ENCODE data around the gene GRIN2A. TPM values are rescaled to one million over a fixed set of nuclear protein-coding genes. Genes with fewer than 3 reads are reported as not detected.

The GRIN2A gene
- total and polyA plus RNA-seq, 4 donors = 0.13 to 3.3 (median 1.1) TPM

DNA sequence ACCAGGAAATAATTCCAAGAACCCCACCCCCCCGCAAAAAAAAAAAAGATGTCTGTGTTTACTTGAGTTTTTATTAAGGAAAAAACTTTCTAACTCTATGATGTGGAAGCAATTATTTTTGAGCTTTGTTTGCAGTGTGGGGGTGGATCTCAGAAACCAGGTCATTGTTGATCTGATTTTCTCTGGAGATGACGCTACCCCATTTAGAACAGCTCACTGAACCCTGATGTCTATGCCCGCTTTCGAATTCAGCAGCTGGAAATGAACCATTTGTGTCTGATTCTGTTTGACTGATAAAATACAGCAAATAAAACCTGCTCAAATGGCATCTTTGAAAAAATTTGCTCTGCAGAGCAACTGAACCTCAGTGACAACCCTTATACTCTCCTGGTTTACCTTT lies 368.6 kb downstream of the GRIN2A start:
- intact Hi-C loops (cut with DNase I) = no loop called here
- H3K9me3 ChIP-seq (ENCODE audit: control insufficient read depth, low read length) = no peaks in the 10 kb centered on the region
- DNase-seq = no peak
- H3K27me3 ChIP-seq (ENCODE audit: control insufficient read depth in 1 of 2, insufficient read depth in 2 of 2, low read length in 1 of 2) = peaks cover 0 to 2% of the 10 kb centered on the region in 2 donors
- H3K36me3 ChIP-seq (ENCODE audit: control insufficient read depth in 1 of 2, insufficient read depth in 2 of 2, low read length in 1 of 2) = no peaks in the 10 kb centered on the region
- no peak overlapping the region for H3K4me3 ChIP-seq (ENCODE audit: low read length in 2 of 2)
- WGBS, 2 donors = 74 to 94% methylated on average over 4 of the region's 4 CpGs
- H3K4me1 ChIP-seq (ENCODE audit: control insufficient read depth in 1 of 2, insufficient read depth in 2 of 2, low read length in 2 of 2) = no peaks in the 10 kb centered on the region
- H3K27ac ChIP-seq (ENCODE audit: low read depth in 1 of 2, low read length in 2 of 2) = no peak overlapping the region
- ATAC-seq (ENCODE audit: low FRiP score) = no peak

DNA sequence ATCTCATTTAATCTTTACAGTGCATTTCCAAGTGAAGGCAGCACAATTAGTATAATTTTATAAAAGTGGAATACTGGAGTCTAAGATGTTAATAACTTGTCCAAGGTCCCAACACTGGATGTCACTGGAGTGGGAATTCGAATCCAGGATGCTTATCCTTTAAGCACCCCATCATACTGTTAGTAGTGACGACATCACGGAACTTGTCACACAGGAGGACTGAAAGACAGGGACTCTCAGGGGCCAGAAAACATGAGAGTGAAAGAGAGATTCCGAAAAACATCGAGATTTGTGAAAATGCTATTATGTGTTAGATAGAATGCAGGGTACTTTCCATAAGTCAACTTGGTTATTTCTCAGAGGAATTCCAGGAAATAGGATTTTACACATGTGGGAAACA lies 374.0 kb downstream of the GRIN2A start:
- ATAC-seq (ENCODE audit: low FRiP score) (no peak), DNase-seq (no peak)
- Histone ChIP-seq H3K4me3 (ENCODE audit: low read length in 2 of 2) (no peak overlapping the region), H3K36me3 (ENCODE audit: control insufficient read depth in 1 of 2, insufficient read depth in 2 of 2, low read length in 1 of 2) (no peaks in the 10 kb centered on the region), H3K4me1 (ENCODE audit: control insufficient read depth in 1 of 2, insufficient read depth in 2 of 2, low read length in 2 of 2) (no peaks in the 10 kb centered on the region), H3K9me3 (ENCODE audit: control insufficient read depth, low read length) (no peaks in the 10 kb centered on the region), H3K27me3 (ENCODE audit: control insufficient read depth in 1 of 2, insufficient read depth in 2 of 2, low read length in 1 of 2) (peaks cover 0 to 2% of the 10 kb centered on the region in 2 donors), H3K27ac (ENCODE audit: low read depth in 1 of 2, low read length in 2 of 2) (no peak overlapping the region)
- WGBS, 2 donors = 86 to 90% methylated on average over 5 of the region's 5 CpGs
- intact Hi-C loops (cut with DNase I) = no loop called here

DNA sequence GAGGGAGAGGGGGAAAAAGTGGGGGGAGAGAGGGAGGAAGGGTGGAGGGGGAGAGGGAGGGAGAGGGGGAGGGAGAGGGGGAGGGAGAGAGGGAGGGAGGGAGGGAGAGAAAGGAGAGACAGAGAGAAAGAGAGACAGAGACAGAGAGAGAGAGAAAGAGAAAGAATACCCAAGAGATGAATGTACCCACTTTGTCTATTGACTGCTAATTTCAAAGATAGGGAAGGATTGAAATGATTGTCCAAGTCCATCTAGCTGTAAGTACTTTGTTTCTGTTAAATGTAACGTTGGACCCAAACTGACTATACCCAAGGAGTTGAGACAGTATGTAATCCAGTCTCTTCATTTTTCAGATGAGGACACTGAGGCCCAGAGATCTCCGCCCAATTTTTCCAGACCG lies 374.9 kb downstream of the GRIN2A start:
- 56 to 78% methylated on average over 3 of the region's 3 CpGs for WGBS, 2 donors
- Histone ChIP-seq H3K36me3 (ENCODE audit: control insufficient read depth in 1 of 2, insufficient read depth in 2 of 2, low read length in 1 of 2) (no peaks in the 10 kb centered on the region), H3K4me3 (ENCODE audit: low read length in 2 of 2) (no peak overlapping the region), H3K9me3 (ENCODE audit: control insufficient read depth, low read length) (no peaks in the 10 kb centered on the region), H3K4me1 (ENCODE audit: control insufficient read depth in 1 of 2, insufficient read depth in 2 of 2, low read length in 2 of 2) (no peaks in the 10 kb centered on the region), H3K27me3 (ENCODE audit: control insufficient read depth in 1 of 2, insufficient read depth in 2 of 2, low read length in 1 of 2) (no peaks in the 10 kb centered on the region), H3K27ac (ENCODE audit: low read depth in 1 of 2, low read length in 2 of 2) (no peak overlapping the region)
- intact Hi-C loops (cut with DNase I) = no loop called here
- no peak for DNase-seq
- ATAC-seq (ENCODE audit: low FRiP score) = no peak

DNA sequence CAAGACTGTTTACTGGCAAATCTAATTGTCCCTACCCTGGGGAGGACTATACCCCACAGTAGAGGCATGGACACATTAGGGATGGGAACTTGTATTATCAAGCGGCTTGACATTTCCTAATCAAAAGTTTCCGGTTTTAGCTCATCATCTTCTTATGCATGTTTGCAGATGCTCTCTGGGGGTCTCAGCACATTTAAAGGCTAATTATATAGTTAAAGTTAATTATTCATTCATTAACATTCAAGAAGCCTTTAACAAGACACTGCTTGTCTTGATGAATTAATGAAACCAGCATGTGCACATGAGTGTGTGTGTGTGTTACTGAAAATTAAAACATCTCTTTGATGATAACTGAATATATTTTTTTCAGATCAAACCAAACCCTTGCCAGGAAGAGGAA lies 377.1 kb downstream of the GRIN2A start:
- DNase-seq (no peak), ATAC-seq (ENCODE audit: low FRiP score) (no peak)
- 88 to 93% methylated on average over 2 of the region's 2 CpGs for WGBS, 2 donors
- Histone ChIP-seq H3K9me3 (ENCODE audit: control insufficient read depth, low read length) (no peaks in the 10 kb centered on the region), H3K4me1 (ENCODE audit: control insufficient read depth in 1 of 2, insufficient read depth in 2 of 2, low read length in 2 of 2) (no peaks in the 10 kb centered on the region), H3K4me3 (ENCODE audit: low read length in 2 of 2) (no peak overlapping the region), H3K27ac (ENCODE audit: low read depth in 1 of 2, low read length in 2 of 2) (no peak overlapping the region), H3K27me3 (ENCODE audit: control insufficient read depth in 1 of 2, insufficient read depth in 2 of 2, low read length in 1 of 2) (no peaks in the 10 kb centered on the region), H3K36me3 (ENCODE audit: control insufficient read depth in 1 of 2, insufficient read depth in 2 of 2, low read length in 1 of 2) (no peaks in the 10 kb centered on the region)
- intact Hi-C loops (cut with DNase I) = no loop called here

DNA sequence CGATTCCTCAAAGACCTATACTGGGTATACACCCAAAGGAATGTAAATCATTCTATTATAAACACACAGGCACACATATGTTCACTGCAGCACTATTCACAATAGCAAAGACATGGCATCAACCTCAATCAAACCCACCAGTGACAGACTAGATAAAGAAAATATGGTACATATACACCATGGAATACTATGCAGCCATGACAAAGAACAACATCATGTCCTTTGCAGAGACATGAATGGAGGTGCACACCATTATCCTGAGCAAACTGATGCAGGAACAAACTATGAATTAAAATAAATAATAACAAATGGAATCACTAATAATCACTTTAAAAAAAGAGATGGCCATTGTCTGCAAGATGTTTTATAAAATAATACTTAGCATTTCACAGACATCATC lies 380.1 kb downstream of the GRIN2A start:
- Histone ChIP-seq H3K4me3 (ENCODE audit: low read length in 2 of 2) (no peak overlapping the region), H3K9me3 (ENCODE audit: control insufficient read depth, low read length) (no peaks in the 10 kb centered on the region), H3K36me3 (ENCODE audit: control insufficient read depth in 1 of 2, insufficient read depth in 2 of 2, low read length in 1 of 2) (no peaks in the 10 kb centered on the region), H3K27ac (ENCODE audit: low read depth in 1 of 2, low read length in 2 of 2) (no peak overlapping the region), H3K27me3 (ENCODE audit: control insufficient read depth in 1 of 2, insufficient read depth in 2 of 2, low read length in 1 of 2) (no peaks in the 10 kb centered on the region), H3K4me1 (ENCODE audit: control insufficient read depth in 1 of 2, insufficient read depth in 2 of 2, low read length in 2 of 2) (peaks cover 0 to 2% of the 10 kb centered on the region in 2 donors)
- intact Hi-C loops (cut with DNase I) = no loop called here
- no peak for ATAC-seq (ENCODE audit: low FRiP score)
- 74 to 87% methylated on average over 1 of the region's 1 CpG for WGBS, 2 donors
- DNase-seq = no peak

DNA sequence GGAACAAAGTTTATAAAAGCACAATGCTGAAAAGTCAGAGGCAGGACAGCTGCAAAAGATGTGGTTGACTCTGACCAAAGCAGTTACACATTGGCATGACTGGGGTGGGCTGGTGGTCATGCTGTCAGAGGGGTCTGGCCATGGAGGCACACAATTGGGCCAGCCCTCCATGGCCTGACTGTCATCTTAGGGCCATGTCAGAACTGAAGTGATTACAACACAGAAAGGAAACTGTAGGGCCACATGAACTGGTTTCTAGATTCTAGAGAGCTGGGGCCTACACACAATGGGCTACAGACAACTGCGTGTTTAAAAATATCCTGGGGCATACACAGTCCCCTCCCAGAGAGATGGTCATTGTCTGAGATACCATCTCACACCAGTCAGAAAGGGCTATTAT lies 380.6 kb downstream of the GRIN2A start:
- no peaks in the 10 kb centered on the region for H3K9me3 ChIP-seq (ENCODE audit: control insufficient read depth, low read length)
- no peaks in the 10 kb centered on the region for H3K27me3 ChIP-seq (ENCODE audit: control insufficient read depth in 1 of 2, insufficient read depth in 2 of 2, low read length in 1 of 2)
- H3K4me1 ChIP-seq (ENCODE audit: control insufficient read depth in 1 of 2, insufficient read depth in 2 of 2, low read length in 2 of 2) = peaks cover 0 to 2% of the 10 kb centered on the region in 2 donors
- ATAC-seq (ENCODE audit: low FRiP score) (no peak), DNase-seq (no peak)
- 81 to 83% methylated on average over 1 of the region's 1 CpG for WGBS, 2 donors
- intact Hi-C loops (cut with DNase I) = no loop called here
- H3K36me3 ChIP-seq (ENCODE audit: control insufficient read depth in 1 of 2, insufficient read depth in 2 of 2, low read length in 1 of 2) = no peaks in the 10 kb centered on the region
- H3K27ac ChIP-seq (ENCODE audit: low read depth in 1 of 2, low read length in 2 of 2) = no peak overlapping the region
- no peak overlapping the region for H3K4me3 ChIP-seq (ENCODE audit: low read length in 2 of 2)

DNA sequence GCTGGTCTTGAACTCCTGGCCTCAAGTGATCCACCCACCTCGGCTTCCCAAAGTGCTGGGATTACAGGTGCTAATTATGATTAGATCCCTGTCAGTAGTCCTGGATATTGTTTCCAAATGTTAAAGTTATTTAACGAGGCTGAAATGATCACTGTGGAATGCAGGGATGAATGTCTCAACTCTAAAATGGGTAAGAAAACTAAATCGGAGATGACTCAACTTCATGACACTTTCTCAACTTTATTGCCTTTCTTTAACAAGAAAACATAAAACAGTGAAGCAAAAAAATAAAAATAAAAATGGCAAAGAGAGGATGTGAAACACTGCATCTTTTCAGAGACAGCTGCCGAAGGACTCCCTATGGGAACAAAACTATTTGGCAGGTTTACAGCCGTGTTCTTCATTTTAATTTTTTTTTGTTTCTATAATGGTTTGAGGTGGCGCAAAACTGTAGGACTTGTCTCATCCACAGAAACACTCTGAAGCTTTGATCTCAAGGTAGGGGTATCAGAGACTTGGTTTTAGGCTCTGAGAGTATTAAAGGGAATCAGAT lies 382.0 kb downstream of the GRIN2A start:
- 69 to 80% methylated on average over 6 of the region's 6 CpGs for WGBS, 2 donors
- intact Hi-C loops (cut with DNase I) = no loop called here
- no peak overlapping the region for H3K27ac ChIP-seq (ENCODE audit: low read depth in 1 of 2, low read length in 2 of 2)

DNA sequence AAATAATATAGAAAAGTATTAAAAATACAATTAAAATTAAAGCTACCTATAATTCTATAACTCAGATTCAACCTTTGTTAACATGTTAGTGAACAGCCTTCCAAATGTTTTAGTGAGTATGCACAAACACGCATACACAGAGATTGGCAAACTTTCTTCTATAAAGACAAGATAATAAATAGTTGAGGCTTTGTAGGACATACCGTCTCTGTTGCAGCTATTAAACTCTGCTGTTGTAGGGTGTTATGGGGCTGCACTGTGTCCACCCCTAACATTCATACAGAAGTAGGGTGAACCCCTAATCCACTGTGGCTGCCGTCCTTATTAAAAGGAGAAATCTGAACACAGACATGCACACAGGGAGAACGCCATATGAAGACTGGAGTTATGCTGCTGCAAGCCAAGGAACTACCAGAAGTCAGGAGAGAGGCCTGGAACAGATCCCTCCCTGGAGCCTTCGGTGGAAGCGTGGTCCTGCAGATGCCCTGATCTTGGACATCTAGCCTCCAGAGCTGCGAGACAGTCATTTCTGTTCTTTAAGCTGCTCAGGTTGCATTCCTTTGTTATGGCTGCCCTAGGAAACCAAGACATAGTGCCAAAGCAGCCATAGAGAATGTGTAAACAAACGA lies 383.2 kb downstream of the GRIN2A start:
- Histone ChIP-seq H3K4me3 (ENCODE audit: low read length in 2 of 2) (no peak overlapping the region), H3K36me3 (ENCODE audit: control insufficient read depth in 1 of 2, insufficient read depth in 2 of 2, low read length in 1 of 2) (no peaks in the 10 kb centered on the region), H3K27me3 (ENCODE audit: control insufficient read depth in 1 of 2, insufficient read depth in 2 of 2, low read length in 1 of 2) (no peaks in the 10 kb centered on the region), H3K4me1 (ENCODE audit: control insufficient read depth in 1 of 2, insufficient read depth in 2 of 2, low read length in 2 of 2) (peaks cover 0 to 2% of the 10 kb centered on the region in 2 donors), H3K27ac (ENCODE audit: low read depth in 1 of 2, low read length in 2 of 2) (peak overlapping the region in 1 of 2 donors; percentile 20), H3K9me3 (ENCODE audit: control insufficient read depth, low read length) (no peaks in the 10 kb centered on the region)
- DNase-seq (no peak), ATAC-seq (ENCODE audit: low FRiP score) (no peak)
- intact Hi-C loops (cut with DNase I) = no loop called here
- WGBS, 2 donors = 80 to 89% methylated on average over 8 of the region's 8 CpGs

More for the DNA sequence above, 382.0 kb downstream of the GRIN2A start:
- H3K27me3 ChIP-seq (ENCODE audit: control insufficient read depth in 1 of 2, insufficient read depth in 2 of 2, low read length in 1 of 2) = no peaks in the 10 kb centered on the region
- ATAC-seq (ENCODE audit: low FRiP score) (no peak), DNase-seq (no peak)
- H3K4me1 ChIP-seq (ENCODE audit: control insufficient read depth in 1 of 2, insufficient read depth in 2 of 2, low read length in 2 of 2) = peaks cover 0 to 2% of the 10 kb centered on the region in 2 donors
- H3K4me3 ChIP-seq (ENCODE audit: low read length in 2 of 2) = no peak overlapping the region
- H3K36me3 ChIP-seq (ENCODE audit: control insufficient read depth in 1 of 2, insufficient read depth in 2 of 2, low read length in 1 of 2) = no peaks in the 10 kb centered on the region
- H3K9me3 ChIP-seq (ENCODE audit: control insufficient read depth, low read length) = no peaks in the 10 kb centered on the region

DNA sequence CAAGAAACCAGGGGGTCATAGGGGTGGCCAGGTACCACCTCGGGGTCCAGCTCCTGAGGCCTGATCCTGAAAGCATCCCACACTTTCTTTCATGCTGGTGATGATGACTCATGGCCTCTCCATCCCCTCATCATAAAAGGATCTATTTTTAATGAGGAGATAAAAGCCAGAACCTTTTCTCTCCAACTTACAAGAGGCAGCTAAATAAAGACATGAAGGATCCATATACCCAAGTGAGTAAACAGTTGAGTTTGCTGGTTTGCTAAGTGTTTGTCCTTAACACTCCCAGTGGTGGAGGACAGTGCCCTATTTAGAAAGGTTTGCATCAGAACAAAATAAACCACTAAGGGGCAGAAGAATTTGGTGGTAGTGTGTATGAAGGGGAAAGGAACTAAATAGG lies 383.8 kb downstream of the GRIN2A start:
- peaks cover 0 to 2% of the 10 kb centered on the region in 2 donors for H3K4me1 ChIP-seq (ENCODE audit: control insufficient read depth in 1 of 2, insufficient read depth in 2 of 2, low read length in 2 of 2)
- intact Hi-C loops (cut with DNase I) = no loop called here
- WGBS, 2 donors = 75 to 76% methylated on average over 1 of the region's 1 CpG
- no peak for DNase-seq
- H3K36me3 ChIP-seq (ENCODE audit: control insufficient read depth in 1 of 2, insufficient read depth in 2 of 2, low read length in 1 of 2) = no peaks in the 10 kb centered on the region
- H3K27ac ChIP-seq (ENCODE audit: low read depth in 1 of 2, low read length in 2 of 2) = no peak overlapping the region
- no peaks in the 10 kb centered on the region for H3K9me3 ChIP-seq (ENCODE audit: control insufficient read depth, low read length)
- H3K27me3 ChIP-seq (ENCODE audit: control insufficient read depth in 1 of 2, insufficient read depth in 2 of 2, low read length in 1 of 2) = no peaks in the 10 kb centered on the region
- no peak for ATAC-seq (ENCODE audit: low FRiP score)
- no peak overlapping the region for H3K4me3 ChIP-seq (ENCODE audit: low read length in 2 of 2)

Data from aorta (tissue), 5 donors.